ENCODE results near the gene TRIO. TPM values are rescaled to one million over a fixed set of nuclear protein-coding genes. Genes with fewer than 3 reads are reported as not detected.

Gene TRIO
- total and polyA plus RNA-seq, 2 of the 8 experiments (the other 6 are each of a cell fraction or from before 2014, with no cell fraction given) = 35.1 to 69.1 TPM

GRCh38 chr5:14123551-14123950 lies 19.6 kb upstream of the TRIO start (continued):
- no peak for TF ChIP-seq POU5F1 (IDR thresholded peaks at IDR 0.05; ENCODE audit: low read depth, low read length)
- TF ChIP-seq TAF1 (IDR thresholded peaks at IDR 0.05; ENCODE audit: low read depth, low read length) = no peak
- TF ChIP-seq CEBPB (IDR thresholded peaks at IDR 0.05; ENCODE audit: low read depth, low read length) = no peak
- no peak for TF ChIP-seq SP4 (IDR thresholded peaks at IDR 0.05; ENCODE audit: low read length)
- TF ChIP-seq BRCA1 (IDR thresholded peaks at IDR 0.05; ENCODE audit: low read depth, low read length) = no peak
- TF ChIP-seq TCF12 (IDR thresholded peaks at IDR 0.05; ENCODE audit: low read depth, low read length) = no peak
- no peak for TF ChIP-seq TAF7 (optimal IDR thresholded peaks at IDR 0.05; ENCODE audit: borderline replicate concordance, low read depth, low read length)
- no peak for TF ChIP-seq JUND (IDR thresholded peaks at IDR 0.05; ENCODE audit: low read length)
